Mesothelial cell of epicardium (in vitro differentiated cells): Measurements from ENCODE around the gene GRM7. TPM values are rescaled to one million over a fixed set of nuclear protein-coding genes. Genes with fewer than 3 reads are reported as not detected.

Source experiments
- DNase-seq, 2 experiments: peaks; one replicate each; pipeline ENCODE4 v3.0.0; 2021; ENCODE audit warnings: low spot score in 2 of 2; ENCODE audit not compliant: unreplicated experiment in 2 of 2
- H3K27ac Mint-ChIP-seq: 2 replicates; pipeline ENCODE4 v1.8.0; 2021; ENCODE audit warnings: mixed read lengths
- H3K27me3 Mint-ChIP-seq: 2 replicates; pipeline ENCODE4 v1.8.0; 2021; ENCODE audit warnings: low read depth, mixed read lengths
- H3K36me3 Mint-ChIP-seq: 2 replicates; pipeline ENCODE4 v1.8.0; 2021; ENCODE audit warnings: mixed read lengths
- H3K4me1 Mint-ChIP-seq: 2 replicates; pipeline ENCODE4 v1.8.0; 2021; ENCODE audit warnings: mixed read lengths
- H3K4me3 Mint-ChIP-seq: 2 replicates; pipeline ENCODE4 v1.8.0; 2021; ENCODE audit warnings: mild to moderate bottlenecking, moderate library complexity, mixed read lengths
- H3K9me3 Mint-ChIP-seq: 2 replicates; pipeline ENCODE4 v1.8.0; 2021; ENCODE audit warnings: mixed read lengths
- total RNA-seq: library from RNA; stranded (reverse); gene quantifications from 3 replicates; pipeline ENCODE4 v1.2.1, GENCODE V29; 2021
- TF ChIP-seq, protein P1 (sequence below): fragments of 200-600 bp; sonication (generic); IDR thresholded peaks from one replicate; pipeline ENCODE4 v1.5.0; 2021; ENCODE audit warnings: antibody characterized with exemption; ENCODE audit not compliant: unreplicated experiment

GRM7 gene
- total RNA-seq, 1 donor from 2014 or later, result 0.69 TPM

DNA sequence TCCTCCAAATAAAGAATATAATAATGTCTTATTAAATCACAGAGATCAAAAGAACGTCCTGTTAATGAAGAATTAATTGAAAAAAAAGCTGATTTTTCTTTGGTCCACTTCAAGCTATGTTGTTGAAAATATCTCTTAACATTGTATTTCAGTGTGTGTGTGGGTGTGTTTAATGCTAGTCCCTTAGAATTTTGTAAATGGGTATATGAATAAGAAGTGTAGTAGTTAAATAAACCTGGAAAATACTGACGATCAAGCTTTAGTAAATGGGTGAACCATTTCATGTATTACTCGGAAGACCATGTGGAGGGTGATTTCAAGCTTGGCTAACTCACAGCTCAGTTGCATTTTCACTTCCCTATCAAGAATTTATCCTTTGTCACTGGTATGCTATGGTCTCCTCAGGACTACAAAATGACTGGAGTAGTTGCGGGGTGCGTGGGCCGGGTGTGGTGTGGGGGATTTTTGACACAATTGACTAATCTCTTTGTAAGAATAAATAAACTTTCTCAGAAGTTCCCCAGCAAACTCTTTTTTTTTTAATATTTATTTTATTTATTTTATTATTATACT, 586.4 kb downstream of the GRM7 start:
- no peak overlapping the region for H3K27ac Mint-ChIP-seq
- H3K9me3 Mint-ChIP-seq, result peaks cover 3% of the 10 kb centered on the region
- H3K36me3 Mint-ChIP-seq, result no peaks in the 10 kb centered on the region
- no peak overlapping the region for H3K4me3 Mint-ChIP-seq
- TF ChIP-seq, protein P1, sequence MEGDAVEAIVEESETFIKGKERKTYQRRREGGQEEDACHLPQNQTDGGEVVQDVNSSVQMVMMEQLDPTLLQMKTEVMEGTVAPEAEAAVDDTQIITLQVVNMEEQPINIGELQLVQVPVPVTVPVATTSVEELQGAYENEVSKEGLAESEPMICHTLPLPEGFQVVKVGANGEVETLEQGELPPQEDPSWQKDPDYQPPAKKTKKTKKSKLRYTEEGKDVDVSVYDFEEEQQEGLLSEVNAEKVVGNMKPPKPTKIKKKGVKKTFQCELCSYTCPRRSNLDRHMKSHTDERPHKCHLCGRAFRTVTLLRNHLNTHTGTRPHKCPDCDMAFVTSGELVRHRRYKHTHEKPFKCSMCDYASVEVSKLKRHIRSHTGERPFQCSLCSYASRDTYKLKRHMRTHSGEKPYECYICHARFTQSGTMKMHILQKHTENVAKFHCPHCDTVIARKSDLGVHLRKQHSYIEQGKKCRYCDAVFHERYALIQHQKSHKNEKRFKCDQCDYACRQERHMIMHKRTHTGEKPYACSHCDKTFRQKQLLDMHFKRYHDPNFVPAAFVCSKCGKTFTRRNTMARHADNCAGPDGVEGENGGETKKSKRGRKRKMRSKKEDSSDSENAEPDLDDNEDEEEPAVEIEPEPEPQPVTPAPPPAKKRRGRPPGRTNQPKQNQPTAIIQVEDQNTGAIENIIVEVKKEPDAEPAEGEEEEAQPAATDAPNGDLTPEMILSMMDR, result no peak
- no peaks in the 10 kb centered on the region for H3K27me3 Mint-ChIP-seq
- DNase-seq, result no peak
- H3K4me1 Mint-ChIP-seq, result no peaks in the 10 kb centered on the region

DNA sequence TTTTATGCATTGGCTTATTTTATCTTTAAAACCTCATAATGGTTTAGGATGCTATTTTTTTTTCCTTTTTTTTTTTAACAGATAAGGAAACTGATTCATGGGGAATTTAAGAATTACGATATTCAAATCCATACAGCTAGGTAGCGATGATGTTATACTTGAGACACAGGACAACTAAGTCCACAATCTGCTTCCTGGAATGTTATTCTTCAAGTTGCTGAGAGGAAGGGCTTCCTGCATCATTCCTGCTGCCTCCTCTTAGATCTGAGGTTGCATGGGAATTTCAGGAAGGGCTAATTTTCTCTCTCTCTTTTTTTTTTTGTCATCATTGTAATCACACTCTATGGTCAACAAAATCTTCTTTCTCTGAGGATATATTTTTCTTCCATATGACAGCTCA, 595.5 kb downstream of the GRM7 start:
- TF ChIP-seq, protein P1, result no peak
- no peaks in the 10 kb centered on the region for H3K9me3 Mint-ChIP-seq
- H3K36me3 Mint-ChIP-seq, result no peaks in the 10 kb centered on the region
- H3K27ac Mint-ChIP-seq, result no peak overlapping the region
- DNase-seq, result no peak
- no peaks in the 10 kb centered on the region for H3K4me1 Mint-ChIP-seq
- no peak overlapping the region for H3K4me3 Mint-ChIP-seq
- peaks cover 3% of the 10 kb centered on the region for H3K27me3 Mint-ChIP-seq

DNA sequence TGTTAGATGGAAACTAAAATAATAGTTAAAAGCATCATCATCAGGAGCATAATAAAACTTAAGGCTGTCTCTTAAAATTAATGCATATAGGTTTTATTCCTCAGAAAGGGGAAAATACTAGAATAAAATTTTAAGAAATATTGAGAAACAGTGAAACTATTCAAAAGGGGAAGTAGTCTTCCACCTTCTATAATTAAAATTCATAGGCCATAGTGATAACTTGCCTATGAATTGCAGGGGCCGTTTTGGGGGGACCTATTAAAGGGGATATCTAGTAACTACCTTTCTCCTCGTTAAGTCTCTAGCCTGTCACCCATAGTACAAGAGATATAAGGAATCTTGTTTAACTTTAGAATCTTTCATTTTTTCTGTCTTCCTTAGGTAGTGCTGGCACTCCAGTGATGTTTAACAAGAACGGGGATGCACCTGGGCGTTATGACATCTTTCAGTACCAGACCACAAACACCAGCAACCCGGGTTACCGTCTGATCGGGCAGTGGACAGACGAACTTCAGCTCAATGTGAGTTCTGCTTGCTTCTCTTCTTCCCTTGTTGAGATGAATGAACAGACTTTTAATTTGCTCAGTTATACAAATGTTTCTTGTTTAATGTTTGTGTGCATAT, 600.4 kb downstream of the GRM7 start:
- DNase-seq, result no peak
- no peak overlapping the region for H3K4me3 Mint-ChIP-seq
- no peaks in the 10 kb centered on the region for H3K9me3 Mint-ChIP-seq
- peaks cover 3% of the 10 kb centered on the region for H3K27me3 Mint-ChIP-seq
- H3K4me1 Mint-ChIP-seq, result no peaks in the 10 kb centered on the region
- TF ChIP-seq, protein P1, result no peak
- H3K36me3 Mint-ChIP-seq, result no peaks in the 10 kb centered on the region
- H3K27ac Mint-ChIP-seq, result no peak overlapping the region

DNA sequence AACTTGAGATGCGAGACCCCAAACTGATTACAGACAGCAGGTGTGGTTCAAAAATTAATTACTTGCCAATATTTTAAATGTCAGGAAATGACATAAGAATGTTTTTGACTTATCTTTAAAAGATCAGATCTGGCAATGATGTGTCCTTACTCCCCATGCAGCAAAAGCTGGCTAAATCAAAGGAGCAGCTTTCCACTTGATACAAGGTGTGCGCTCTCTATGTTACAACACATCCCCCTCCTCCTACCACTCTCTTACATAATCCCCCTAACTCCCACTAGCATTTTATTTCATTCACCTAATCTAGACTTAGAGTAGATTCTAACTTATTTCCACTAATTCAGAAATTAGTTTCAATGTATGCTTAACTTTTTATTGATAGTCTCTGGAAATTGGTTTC, 609.0 kb downstream of the GRM7 start:
- Mint-ChIP-seq H3K4me1 (no peaks in the 10 kb centered on the region), H3K4me3 (no peak overlapping the region), H3K36me3 (no peaks in the 10 kb centered on the region), H3K27ac (no peak overlapping the region), H3K27me3 (peaks cover 1% of the 10 kb centered on the region), H3K9me3 (no peaks in the 10 kb centered on the region)
- no peak for DNase-seq
- TF ChIP-seq, protein P1, result no peak

DNA sequence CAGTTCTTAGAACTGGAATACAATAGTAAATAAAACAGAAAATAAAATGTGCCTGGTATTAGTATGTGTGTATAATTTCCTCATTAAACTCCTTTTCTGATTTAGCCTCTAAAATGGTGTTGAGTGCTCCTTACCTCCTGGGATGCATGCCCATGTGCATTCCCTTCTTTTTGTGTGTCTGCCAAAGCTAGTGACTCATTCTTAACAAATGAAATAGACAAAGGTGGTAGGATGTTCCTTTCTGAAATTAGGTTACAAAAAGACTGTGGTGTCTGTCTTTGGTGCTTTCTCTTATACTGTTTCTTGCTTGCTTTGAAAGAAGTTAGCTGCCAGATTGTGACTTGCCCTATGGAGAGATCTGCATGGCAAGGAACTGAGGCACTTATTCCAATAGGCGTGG, 623.7 kb downstream of the GRM7 start:
- TF ChIP-seq, protein P1, result no peak
- Mint-ChIP-seq H3K9me3 (peaks cover 12% of the 10 kb centered on the region), H3K4me1 (no peaks in the 10 kb centered on the region), H3K4me3 (no peak overlapping the region), H3K36me3 (no peaks in the 10 kb centered on the region), H3K27me3 (no peaks in the 10 kb centered on the region), H3K27ac (no peak overlapping the region)
- no peak for DNase-seq
